ENCODE data around the gene HRC. TPM values are rescaled to one million over a fixed set of nuclear protein-coding genes. Genes with fewer than 3 reads are reported as not detected.
"Not testable (repeated sequence)": the region's sequence is repeated elsewhere in the genome, so short reads cannot be mapped to it uniquely, and the experiment has no call there.

HRC gene
- polyA plus RNA-seq, 3 donors: not detected

DNA sequence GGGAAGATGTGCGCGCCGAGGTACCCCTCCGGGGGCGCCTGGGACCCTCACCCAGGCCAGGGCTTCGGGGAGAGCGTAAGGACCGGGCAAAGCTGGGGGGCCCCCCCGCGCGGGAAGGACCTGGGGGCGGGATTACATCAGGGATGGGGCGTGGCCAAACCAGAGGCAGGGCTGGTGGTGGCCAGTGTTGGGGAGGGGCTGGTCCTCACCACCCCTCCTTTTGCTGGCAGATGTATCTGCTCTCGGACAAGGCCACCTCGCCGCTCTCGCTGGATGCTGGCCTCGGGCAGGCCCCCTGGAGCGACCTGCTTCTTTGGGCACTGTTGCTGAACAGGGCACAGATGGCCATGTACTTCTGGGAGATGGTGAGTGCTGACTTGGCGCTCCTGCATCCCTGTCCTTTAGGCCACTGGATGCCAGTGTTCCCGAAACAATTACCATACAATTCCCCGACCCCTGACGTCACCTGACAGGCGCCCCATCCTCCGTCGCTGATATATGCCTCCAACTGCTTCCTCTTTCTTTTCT, 27.7 kb upstream of the HRC start:
- peaks cover 8 to 19% (median 16%) of the 10 kb centered on the region in 7 donors for H3K9me3 Mint-ChIP-seq
- 91% methylated on average over 14 of the region's 26 CpGs for WGBS (ENCODE audit: insufficient coverage)
- no peaks in the 10 kb centered on the region for H3K4me1 Mint-ChIP-seq
- no peak overlapping the region for H3K4me3 Mint-ChIP-seq
- Histone ChIP-seq H3K9me3 (replicated peaks in 1 of 2; ENCODE audit: control insufficient read depth in 1 of 2, insufficient read depth in 1 of 2, low read length in 2 of 2) (peaks cover 0 to 15% of the 10 kb centered on the region in 2 donors), H3K4me2 (replicated peaks; ENCODE audit: extremely low read depth, low read length, poor library complexity, severe bottlenecking) (no peak overlapping the region), H3K4me1 (ENCODE audit: control insufficient read depth in 1 of 2, insufficient read depth in 2 of 2, low read length in 2 of 2) (no peaks in the 10 kb centered on the region), H3K27ac (ENCODE audit: low read depth in 1 of 2, low read length in 2 of 2) (no peak overlapping the region), H2AFZ (ENCODE audit: insufficient read depth, low read depth, low read length, poor library complexity, severe bottlenecking) (no peak overlapping the region), H3K27me3 (ENCODE audit: control insufficient read depth in 2 of 2, insufficient read depth in 2 of 2, low read length in 2 of 2) (no peaks in the 10 kb centered on the region), H3K79me2 (ENCODE audit: insufficient read depth, low read length) (no peaks in the 10 kb centered on the region), H4K20me1 (ENCODE audit: insufficient read depth, low read length) (no peaks in the 10 kb centered on the region), H3K4me3 (replicated peaks in 1 of 3; ENCODE audit: low read depth in 2 of 3, low read length in 3 of 3) (no peak overlapping the region), H3K36me3 (replicated peaks in 1 of 2; ENCODE audit: control insufficient read depth in 1 of 2, insufficient read depth in 2 of 2, low read length in 2 of 2) (no peaks in the 10 kb centered on the region), H3K9ac (ENCODE audit: insufficient read depth, low read length, poor library complexity, severe bottlenecking) (no peak overlapping the region)
- no peak for TF ChIP-seq CTCF (IDR thresholded peaks at IDR 0.05)
- no peaks in the 10 kb centered on the region for H3K36me3 Mint-ChIP-seq
- peaks cover 4 to 14% (median 6%) of the 10 kb centered on the region in 3 donors for H3K27me3 Mint-ChIP-seq (ENCODE audit: low read depth in 3 of 3)
- no peak overlapping the region for H3K27ac Mint-ChIP-seq
- intact Hi-C loops (cut with micrococcal nuclease): no loop called here
- DNase-seq: no peak

DNA sequence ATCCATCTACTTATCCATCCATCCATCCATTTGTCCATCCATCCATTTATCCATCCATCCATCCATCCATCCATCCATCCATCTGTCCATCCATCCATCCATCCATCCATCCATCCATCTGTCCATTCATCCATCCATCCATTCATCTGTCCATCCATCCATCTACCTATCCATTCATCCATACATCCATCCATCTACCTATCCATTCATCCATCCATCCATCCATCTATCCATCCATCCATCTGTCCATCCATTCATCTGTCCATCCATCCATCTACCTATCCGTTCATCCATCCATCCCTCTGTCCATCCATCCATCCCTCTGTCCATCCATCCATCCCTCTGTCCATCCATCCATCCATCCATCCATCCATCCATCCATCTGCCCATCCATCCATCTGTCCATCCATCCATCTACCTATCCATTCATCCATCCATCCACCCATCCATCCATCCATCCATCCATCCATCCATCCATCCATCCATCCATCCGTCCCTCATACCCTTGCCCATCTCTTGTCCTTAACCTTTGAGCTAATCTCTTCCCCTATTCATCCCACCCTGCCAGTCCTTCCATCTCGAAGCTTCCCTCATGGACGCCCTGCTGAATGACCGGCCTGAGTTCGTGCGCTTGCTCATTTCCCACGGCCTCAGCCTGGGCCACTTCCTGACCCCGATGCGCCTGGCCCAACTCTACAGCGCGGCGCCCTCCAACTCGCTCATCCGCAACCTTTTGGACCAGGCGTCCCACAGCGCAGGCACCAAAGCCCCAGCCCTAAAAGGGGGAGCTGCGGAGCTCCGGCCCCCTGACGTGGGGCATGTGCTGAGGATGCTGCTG, 27.0 kb upstream of the HRC start:
- DNase-seq; H3K36me3 ChIP-seq (replicated peaks in 1 of 2; ENCODE audit: control insufficient read depth in 1 of 2, insufficient read depth in 2 of 2, low read length in 2 of 2); H3K4me2 ChIP-seq (replicated peaks; ENCODE audit: extremely low read depth, low read length, poor library complexity, severe bottlenecking); H4K20me1 ChIP-seq (ENCODE audit: insufficient read depth, low read length); H3K27me3 ChIP-seq (ENCODE audit: control insufficient read depth in 2 of 2, insufficient read depth in 2 of 2, low read length in 2 of 2); H3K79me2 ChIP-seq (ENCODE audit: insufficient read depth, low read length); H3K9ac ChIP-seq (ENCODE audit: insufficient read depth, low read length, poor library complexity, severe bottlenecking); H3K4me3 ChIP-seq (replicated peaks in 1 of 3; ENCODE audit: low read depth in 2 of 3, low read length in 3 of 3); intact Hi-C loops (cut with micrococcal nuclease); H3K4me1 ChIP-seq (ENCODE audit: control insufficient read depth in 1 of 2, insufficient read depth in 2 of 2, low read length in 2 of 2); H3K27ac ChIP-seq (ENCODE audit: low read depth in 1 of 2, low read length in 2 of 2); H3K4me1 Mint-ChIP-seq; H3K36me3 Mint-ChIP-seq; H2AFZ ChIP-seq (ENCODE audit: insufficient read depth, low read depth, low read length, poor library complexity, severe bottlenecking); H3K27me3 Mint-ChIP-seq (ENCODE audit: low read depth in 3 of 3): not testable (repeated sequence)
- WGBS (ENCODE audit: insufficient coverage): 97% methylated on average over 20 of the region's 20 CpGs
- peaks cover 0 to 15% of the 10 kb centered on the region in 2 donors for H3K9me3 ChIP-seq (replicated peaks in 1 of 2; ENCODE audit: control insufficient read depth in 1 of 2, insufficient read depth in 1 of 2, low read length in 2 of 2)
- H3K27ac Mint-ChIP-seq: peak overlapping the region in 2 of 7 donors; percentile 10 to 17
- H3K4me3 Mint-ChIP-seq: peak overlapping the region; percentile 3 to 37
- H3K9me3 Mint-ChIP-seq: peaks cover 8 to 19% (median 16%) of the 10 kb centered on the region in 7 donors

Measured in CD14-positive monocyte (primary cell).